ENCODE measurements around the gene SULT2B1. TPM values are rescaled to one million over a fixed set of nuclear protein-coding genes. Genes with fewer than 3 reads are reported as not detected.

Gene SULT2B1
- polyA plus RNA-seq, 2 of the 4 experiments (the other 2 are of a cell fraction) = 22.2 to 34.3 TPM

DNA sequence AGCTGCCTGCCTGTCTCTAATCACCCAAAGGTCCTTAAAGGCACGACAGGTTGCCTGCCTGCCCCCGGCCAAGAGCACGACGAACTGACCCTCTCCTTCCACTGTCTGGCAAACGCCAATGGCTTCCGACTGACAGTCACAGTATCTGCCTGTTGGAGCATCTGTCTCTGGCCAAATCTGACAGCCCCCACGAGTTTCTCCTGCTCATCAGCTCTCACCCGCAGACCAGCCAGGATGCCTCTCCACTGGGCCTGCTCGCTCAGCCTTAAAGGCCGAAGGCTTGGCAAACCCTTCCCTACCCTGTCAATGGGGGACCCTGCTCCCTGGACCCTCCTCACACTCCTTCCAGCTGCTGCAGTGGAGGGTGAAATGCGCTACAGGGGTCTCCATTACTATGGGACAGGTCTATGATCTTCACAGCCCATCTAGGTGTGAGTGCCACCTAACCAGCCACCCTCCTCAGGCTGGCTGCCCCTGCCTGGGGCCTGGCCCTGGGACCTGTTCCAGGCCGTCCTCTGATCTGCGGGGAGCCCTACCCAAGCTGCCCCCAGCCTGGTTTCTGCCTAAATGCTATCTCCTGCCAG lies 62.0 kb downstream of the SULT2B1 start:
- H3K9me3 ChIP-seq = no peaks in the 10 kb centered on the region
- H3K4me3 ChIP-seq = no peak overlapping the region
- CTCF ChIA-PET = interaction anchor here (0.9 to 18.9 kb wide), 5 partner anchors 10 to 300 kb away, joined by 3 to 396 read pairs (median 3); partner anchors contain the start of gene KDELR1
- H3K4me1 ChIP-seq = peaks cover 41% of the 10 kb centered on the region
- POLR2A ChIA-PET = interaction anchor here (0.5 to 0.9 kb wide), 4 partner anchors 9 to 748 kb away, joined by 3 read pairs; partner anchors contain the start of gene TEAD2
- ATAC-seq (peak; percentile 28 to 36), FAIRE-seq (no peak), DNase-seq (ENCODE audit: low read depth in 1 of 2, low spot score in 1 of 2) (no peak)
- TF ChIP-seq CHD2 (IDR thresholded peaks at IDR 0.05; ENCODE audit: low read length, partially characterized antibody) (peak; percentile 11), RARB (CRISPR knock-in tag; IDR thresholded peaks at IDR 0.05) (peak; percentile 49; the same call in 1 of the 2 replicates), HOXB5 (CRISPR knock-in tag; IDR thresholded peaks at IDR 0.05) (no peak), HOXA7 (CRISPR knock-in tag; IDR thresholded peaks at IDR 0.05) (peak; percentile 84), TP53 (CRISPR knock-in tag; IDR thresholded peaks at IDR 0.05) (peak; percentile 74; the same call in 1 of the 2 replicates), SMC3 (IDR thresholded peaks at IDR 0.05) (no peak), FOSB (CRISPR knock-in tag; IDR thresholded peaks at IDR 0.05) (peak; percentile 76), TFCP2L1 (CRISPR knock-in tag; IDR thresholded peaks at IDR 0.05) (peak; percentile 90), KDM5A (IDR thresholded peaks at IDR 0.05) (no peak)
- TF ChIP-seq, protein P1, sequence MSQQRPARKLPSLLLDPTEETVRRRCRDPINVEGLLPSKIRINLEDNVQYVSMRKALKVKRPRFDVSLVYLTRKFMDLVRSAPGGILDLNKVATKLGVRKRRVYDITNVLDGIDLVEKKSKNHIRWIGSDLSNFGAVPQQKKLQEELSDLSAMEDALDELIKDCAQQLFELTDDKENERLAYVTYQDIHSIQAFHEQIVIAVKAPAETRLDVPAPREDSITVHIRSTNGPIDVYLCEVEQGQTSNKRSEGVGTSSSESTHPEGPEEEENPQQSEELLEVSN (IDR thresholded peaks at IDR 0.05; ENCODE audit: borderline replicate concordance, low read depth) = 0 out of 2 replicates have a peak, but pooled peaks have one; percentile 3
- WGBS (ENCODE audit: missing lambda C conversion rate) = 84% methylated on average over 13 of the region's 13 CpGs
- H3K4me2 ChIP-seq = no peak overlapping the region
- H3K27ac ChIP-seq = peak overlapping the region in 1 of 2 experiments; percentile 90; a peak in 3 of 6 replicates

DNA sequence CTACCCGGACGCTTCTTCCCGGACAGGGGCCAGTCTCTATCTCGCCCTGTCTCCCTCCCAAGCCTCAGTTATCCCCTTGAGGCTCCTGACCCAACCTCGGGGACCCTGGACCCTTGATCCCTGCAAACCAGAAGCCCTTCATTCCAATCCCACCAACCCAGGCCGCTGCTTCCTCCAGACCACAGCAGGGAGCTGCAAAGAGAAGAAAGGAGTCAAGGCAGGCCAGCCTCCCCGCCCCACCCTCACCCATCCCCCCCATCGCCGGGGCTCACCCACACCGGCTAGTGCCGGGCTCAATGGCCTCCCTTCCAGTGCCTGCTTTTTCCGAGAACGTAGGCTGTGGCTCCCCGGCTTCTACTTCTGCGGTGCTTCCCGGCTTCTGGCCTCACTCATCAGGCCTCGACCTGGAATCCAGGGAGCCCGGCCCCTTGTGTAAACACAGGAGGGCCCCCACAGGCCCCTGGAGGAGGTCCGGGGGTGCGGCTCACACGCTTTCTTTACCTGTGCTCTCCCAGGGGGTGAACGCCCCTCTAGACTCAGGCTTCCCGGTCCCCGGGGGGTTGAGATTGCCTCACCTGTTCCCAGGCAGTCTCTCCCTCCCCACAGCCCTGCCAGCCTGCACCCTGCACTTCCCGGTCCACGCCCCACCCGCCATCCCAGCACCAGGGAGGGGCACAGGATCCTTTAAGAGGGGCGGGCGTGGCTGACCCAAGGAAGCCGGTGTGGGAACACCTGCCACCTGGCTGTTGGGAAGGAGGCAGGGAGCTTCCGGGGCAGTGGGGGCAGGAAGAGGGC lies 62.7 kb downstream of the SULT2B1 start, which contains the start of gene FAM83E:
TSS of gene FAM83E (minus strand) at position 641 of the 795 bp plus-strand sequence. CDS start 1,704 bp downstream, outside the sequence.
- ATAC-seq (peak; percentile 4; a peak in 5 of 6 replicates), FAIRE-seq (no peak), DNase-seq (ENCODE audit: low read depth in 1 of 2, low spot score in 1 of 2) (peak; percentile 61 to 75)
- WGBS (ENCODE audit: missing lambda C conversion rate) = 43% methylated on average over 30 of the region's 31 CpGs
- CTCF ChIA-PET = interaction anchor here (1.1 to 18.9 kb wide), 6 partner anchors 9 to 301 kb away, joined by 3 to 396 read pairs (median 4); partner anchors contain the start of gene KDELR1
- Histone ChIP-seq H3K4me3 (no peak within 1 kb of the TSS), H3K27ac (peak within 1 kb of the TSS; percentile 3 to 90; a peak in 4 of 6 replicates), H3K9me3 (no peaks in the 10 kb centered on the region), H3K4me2 (peak within 1 kb of the TSS; percentile 92), H3K4me1 (peaks cover 37% of the 10 kb centered on the region)
- POLR2A ChIA-PET = interaction anchor here (0.5 to 0.9 kb wide), 4 partner anchors 9 to 747 kb away, joined by 3 read pairs; partner anchors contain the start of gene TEAD2
- TF ChIP-seq RCOR1 (IDR thresholded peaks at IDR 0.05; ENCODE audit: low read depth, low read length) (no peak), FOXS1 (CRISPR knock-in tag; IDR thresholded peaks at IDR 0.05) (0 out of 2 replicates have a peak, but pooled peaks have one; percentile 47), CBX2 (IDR thresholded peaks at IDR 0.05; ENCODE audit: borderline replicate concordance, low read depth) (no peak), RNF2 (IDR thresholded peaks at IDR 0.05; ENCODE audit: borderline replicate concordance, low read depth) (no peak), PHF8 (IDR thresholded peaks at IDR 0.05; ENCODE audit: borderline replicate concordance, low read depth) (no peak), SREBF2 (IDR thresholded peaks at IDR 0.05) (no peak), HDAC2 (IDR thresholded peaks at IDR 0.05) (no peak), RFX5 (IDR thresholded peaks at IDR 0.05) (no peak), NFE2L2 (conservative IDR thresholded peaks at IDR 0.05; ENCODE audit: low read length) (no peak), ESRRA (IDR thresholded peaks at IDR 0.05; ENCODE audit: borderline replicate concordance, low read length) (no peak), ZC3H11A (IDR thresholded peaks at IDR 0.05) (no peak), GATA3 (IDR thresholded peaks at IDR 0.05; ENCODE audit: borderline replicate concordance) (peak; percentile 39; the same call in 1 of the 2 replicates), TFCP2L1 (CRISPR knock-in tag; IDR thresholded peaks at IDR 0.05) (peak; percentile 98), HOXA7 (CRISPR knock-in tag; IDR thresholded peaks at IDR 0.05) (peak; percentile 99), JUN (IDR thresholded peaks at IDR 0.05) (peak; percentile 40 to 89; a peak in 4 of 5 replicates), CHD2 (IDR thresholded peaks at IDR 0.05; ENCODE audit: low read length, partially characterized antibody) (peak; percentile 39)
- TF ChIP-seq, protein P2, sequence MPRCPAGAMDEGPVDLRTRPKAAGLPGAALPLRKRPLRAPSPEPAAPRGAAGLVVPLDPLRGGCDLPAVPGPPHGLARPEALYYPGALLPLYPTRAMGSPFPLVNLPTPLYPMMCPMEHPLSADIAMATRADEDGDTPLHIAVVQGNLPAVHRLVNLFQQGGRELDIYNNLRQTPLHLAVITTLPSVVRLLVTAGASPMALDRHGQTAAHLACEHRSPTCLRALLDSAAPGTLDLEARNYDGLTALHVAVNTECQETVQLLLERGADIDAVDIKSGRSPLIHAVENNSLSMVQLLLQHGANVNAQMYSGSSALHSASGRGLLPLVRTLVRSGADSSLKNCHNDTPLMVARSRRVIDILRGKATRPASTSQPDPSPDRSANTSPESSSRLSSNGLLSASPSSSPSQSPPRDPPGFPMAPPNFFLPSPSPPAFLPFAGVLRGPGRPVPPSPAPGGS (IDR thresholded peaks at IDR 0.05) = peak; percentile 68; the same call in 1 of the 3 replicates
- TF ChIP-seq, protein P3, sequence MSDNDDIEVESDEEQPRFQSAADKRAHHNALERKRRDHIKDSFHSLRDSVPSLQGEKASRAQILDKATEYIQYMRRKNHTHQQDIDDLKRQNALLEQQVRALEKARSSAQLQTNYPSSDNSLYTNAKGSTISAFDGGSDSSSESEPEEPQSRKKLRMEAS (IDR thresholded peaks at IDR 0.05) = no peak; the same call in 1 of the 2 replicates
- TF ChIP-seq, protein P4, sequence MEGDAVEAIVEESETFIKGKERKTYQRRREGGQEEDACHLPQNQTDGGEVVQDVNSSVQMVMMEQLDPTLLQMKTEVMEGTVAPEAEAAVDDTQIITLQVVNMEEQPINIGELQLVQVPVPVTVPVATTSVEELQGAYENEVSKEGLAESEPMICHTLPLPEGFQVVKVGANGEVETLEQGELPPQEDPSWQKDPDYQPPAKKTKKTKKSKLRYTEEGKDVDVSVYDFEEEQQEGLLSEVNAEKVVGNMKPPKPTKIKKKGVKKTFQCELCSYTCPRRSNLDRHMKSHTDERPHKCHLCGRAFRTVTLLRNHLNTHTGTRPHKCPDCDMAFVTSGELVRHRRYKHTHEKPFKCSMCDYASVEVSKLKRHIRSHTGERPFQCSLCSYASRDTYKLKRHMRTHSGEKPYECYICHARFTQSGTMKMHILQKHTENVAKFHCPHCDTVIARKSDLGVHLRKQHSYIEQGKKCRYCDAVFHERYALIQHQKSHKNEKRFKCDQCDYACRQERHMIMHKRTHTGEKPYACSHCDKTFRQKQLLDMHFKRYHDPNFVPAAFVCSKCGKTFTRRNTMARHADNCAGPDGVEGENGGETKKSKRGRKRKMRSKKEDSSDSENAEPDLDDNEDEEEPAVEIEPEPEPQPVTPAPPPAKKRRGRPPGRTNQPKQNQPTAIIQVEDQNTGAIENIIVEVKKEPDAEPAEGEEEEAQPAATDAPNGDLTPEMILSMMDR (IDR thresholded peaks at IDR 0.05) = no peak
- TF ChIP-seq, protein P5, sequence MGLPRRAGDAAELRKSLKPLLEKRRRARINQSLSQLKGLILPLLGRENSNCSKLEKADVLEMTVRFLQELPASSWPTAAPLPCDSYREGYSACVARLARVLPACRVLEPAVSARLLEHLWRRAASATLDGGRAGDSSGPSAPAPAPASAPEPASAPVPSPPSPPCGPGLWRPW (IDR thresholded peaks at IDR 0.05) = no peak
- TF ChIP-seq, protein P6, sequence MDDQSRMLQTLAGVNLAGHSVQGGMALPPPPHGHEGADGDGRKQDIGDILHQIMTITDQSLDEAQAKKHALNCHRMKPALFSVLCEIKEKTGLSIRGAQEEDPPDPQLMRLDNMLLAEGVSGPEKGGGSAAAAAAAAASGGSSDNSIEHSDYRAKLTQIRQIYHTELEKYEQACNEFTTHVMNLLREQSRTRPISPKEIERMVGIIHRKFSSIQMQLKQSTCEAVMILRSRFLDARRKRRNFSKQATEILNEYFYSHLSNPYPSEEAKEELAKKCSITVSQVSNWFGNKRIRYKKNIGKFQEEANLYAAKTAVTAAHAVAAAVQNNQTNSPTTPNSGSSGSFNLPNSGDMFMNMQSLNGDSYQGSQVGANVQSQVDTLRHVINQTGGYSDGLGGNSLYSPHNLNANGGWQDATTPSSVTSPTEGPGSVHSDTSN (IDR thresholded peaks at IDR 0.05) = peak; percentile 74
- TF ChIP-seq, protein P7, sequence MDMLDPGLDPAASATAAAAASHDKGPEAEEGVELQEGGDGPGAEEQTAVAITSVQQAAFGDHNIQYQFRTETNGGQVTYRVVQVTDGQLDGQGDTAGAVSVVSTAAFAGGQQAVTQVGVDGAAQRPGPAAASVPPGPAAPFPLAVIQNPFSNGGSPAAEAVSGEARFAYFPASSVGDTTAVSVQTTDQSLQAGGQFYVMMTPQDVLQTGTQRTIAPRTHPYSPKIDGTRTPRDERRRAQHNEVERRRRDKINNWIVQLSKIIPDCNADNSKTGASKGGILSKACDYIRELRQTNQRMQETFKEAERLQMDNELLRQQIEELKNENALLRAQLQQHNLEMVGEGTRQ (IDR thresholded peaks at IDR 0.05) = no peak

All from A549 (cell line).